ENCODE results near the gene BMP8A. TPM values are rescaled to one million over a fixed set of nuclear protein-coding genes. Genes with fewer than 3 reads are reported as not detected.
"Not testable (repeated sequence)": the region's sequence is repeated elsewhere in the genome, so short reads cannot be mapped to it uniquely, and the experiment has no call there.

Gene BMP8A
- total RNA-seq: 0.23 TPM

GRCh38 chr1:39491146-39491921 lies at the start of gene BMP8A:
Gene BMP8A (plus strand): TSS chr1:39491636. CDS start chr1:39491992, 356 bp downstream.
- DNase-seq (ENCODE audit: low spot score): no peak

DNA sequence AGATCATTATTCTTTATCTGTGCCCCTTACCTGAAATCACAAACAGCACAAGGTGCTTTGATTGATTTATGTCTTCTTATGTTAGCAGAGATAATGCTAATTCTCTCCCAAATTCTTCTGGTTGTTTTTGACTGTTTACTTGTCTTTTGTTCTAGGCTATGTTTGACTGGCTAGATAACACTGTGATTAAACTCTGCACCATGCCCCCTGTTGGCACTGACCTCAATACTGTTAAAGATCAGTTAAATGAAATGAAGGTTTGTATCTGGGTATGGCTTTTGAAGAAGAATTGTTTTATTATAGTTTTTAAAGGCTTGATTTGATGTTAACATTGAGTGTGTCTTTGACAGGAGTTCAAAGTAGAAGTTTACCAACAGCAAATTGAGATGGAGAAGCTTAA lies 49.6 kb upstream of the BMP8A start:
- no peak for DNase-seq (ENCODE audit: low spot score)

GRCh38 chr1:39445573-39445972 lies 45.9 kb upstream of the BMP8A start:
- DNase-seq (ENCODE audit: low spot score): no peak

DNA sequence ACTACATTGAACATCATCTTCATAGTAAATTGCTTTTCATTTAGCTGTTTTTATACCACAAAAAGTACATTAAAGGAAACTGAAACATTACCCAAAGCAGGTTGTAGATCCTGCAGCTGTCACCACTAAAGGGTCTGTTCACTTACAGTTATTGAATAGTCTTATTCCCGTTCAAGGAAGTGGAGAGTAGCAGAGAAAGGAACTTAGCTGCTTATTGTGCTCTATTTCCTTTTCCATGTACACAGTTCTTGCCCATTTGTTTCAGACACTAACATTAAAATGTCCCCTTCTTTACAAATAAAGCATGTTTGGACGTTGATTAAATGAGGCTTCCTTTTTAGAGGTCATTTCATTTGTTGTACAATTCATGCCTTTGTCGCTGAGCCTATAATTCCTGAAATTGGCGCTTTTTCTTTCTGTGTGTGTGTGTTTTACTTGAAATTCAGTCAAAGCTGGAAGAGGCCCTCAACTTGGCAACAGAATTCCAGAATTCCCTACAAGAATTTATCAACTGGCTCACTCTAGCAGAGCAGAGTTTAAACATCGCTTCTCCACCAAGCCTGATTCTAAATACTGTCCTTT lies 44.4 kb upstream of the BMP8A start:
- DNase-seq (ENCODE audit: low spot score): no peak

GRCh38 chr1:39450041-39450440 lies 41.4 kb upstream of the BMP8A start:
- not testable (repeated sequence) for DNase-seq (ENCODE audit: low spot score)

- DNase-seq (ENCODE audit: low spot score): no peak
These were observed 40.4 kb upstream of the BMP8A start for GRCh38 chr1:39450956-39451606.

GRCh38 chr1:39452081-39452480 lies 39.4 kb upstream of the BMP8A start:
- no peak for DNase-seq (ENCODE audit: low spot score)

DNA sequence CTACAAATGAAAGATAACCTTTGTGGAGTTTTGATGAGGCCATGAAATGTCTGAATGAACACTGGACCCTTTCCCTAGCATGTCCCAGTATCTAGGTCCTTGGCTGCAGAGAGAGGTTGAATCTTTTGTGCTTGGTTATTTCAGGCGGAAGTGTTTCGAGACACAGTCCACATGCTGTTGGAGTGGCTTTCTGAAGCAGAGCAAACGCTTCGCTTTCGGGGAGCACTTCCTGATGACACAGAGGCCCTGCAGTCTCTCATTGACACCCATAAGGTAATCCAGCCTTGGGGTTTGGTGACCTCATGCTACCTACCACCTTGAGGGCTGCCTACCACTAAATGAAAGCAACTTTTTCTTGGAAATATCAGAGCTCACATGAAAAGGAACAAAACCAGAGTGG lies 38.9 kb upstream of the BMP8A start:
- no peak for DNase-seq (ENCODE audit: low spot score)

DNA sequence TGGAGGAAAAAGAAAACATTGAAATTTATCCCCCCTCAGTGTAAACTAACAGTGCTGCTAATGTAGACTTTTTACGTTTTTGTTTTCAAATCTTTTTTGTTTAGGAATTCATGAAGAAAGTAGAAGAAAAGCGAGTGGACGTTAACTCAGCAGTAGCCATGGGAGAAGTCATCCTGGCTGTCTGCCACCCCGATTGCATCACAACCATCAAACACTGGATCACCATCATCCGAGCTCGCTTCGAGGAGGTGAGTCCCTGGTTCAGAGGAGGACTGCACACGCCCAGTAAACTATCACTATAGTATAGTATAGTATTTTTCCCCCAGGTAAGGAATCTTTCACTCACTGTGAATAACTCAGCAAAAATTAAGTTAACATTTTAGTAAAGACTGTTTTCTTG lies 37.8 kb upstream of the BMP8A start:
- DNase-seq (ENCODE audit: low spot score): no peak

DNA sequence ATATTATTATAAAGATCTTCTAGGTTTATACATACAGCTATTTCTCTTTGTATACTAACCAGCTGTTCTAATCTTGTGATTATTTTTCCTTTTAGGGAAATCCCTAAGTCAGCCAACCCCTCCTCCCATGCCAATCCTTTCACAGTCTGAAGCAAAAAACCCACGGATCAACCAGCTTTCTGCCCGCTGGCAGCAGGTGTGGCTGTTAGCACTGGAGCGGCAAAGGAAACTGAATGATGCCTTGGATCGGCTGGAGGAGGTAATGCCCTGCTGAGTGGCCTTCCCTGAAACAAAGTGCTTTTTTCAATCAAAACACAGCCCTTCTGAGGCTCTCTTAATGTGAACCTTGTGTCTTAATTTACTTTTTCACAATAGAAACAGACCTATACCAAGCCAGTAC lies 32.4 kb upstream of the BMP8A start:
- DNase-seq (ENCODE audit: low spot score): no peak

DNA sequence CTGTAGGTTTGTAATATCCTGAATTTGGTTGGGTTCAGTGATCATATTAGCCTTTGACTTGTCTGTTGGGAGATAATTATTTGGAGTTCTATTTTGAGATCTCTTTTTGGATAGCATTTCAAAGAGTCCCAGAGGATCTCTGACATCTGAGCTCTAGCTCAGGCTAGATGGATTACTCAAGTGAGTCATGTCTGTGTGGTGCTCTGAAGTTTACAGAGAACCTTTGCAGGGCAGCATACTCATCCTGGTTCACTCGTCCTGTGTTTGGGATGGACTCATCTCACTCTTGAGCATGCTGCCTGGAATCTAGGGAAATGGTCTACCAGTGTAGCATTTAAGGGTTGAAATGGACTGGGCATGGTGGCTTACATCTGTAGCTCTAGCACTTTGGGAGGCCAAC lies 29.4 kb upstream of the BMP8A start:
- DNase-seq (ENCODE audit: low spot score): no peak

GRCh38 chr1:39466413-39467107 lies 24.9 kb upstream of the BMP8A start:
- no peak for DNase-seq (ENCODE audit: low spot score)

GRCh38 chr1:39467108-39467720 lies 24.2 kb upstream of the BMP8A start:
- DNase-seq (ENCODE audit: low spot score): not testable (repeated sequence)

GRCh38 chr1:39469150-39469549 lies 22.3 kb upstream of the BMP8A start:
- no peak for DNase-seq (ENCODE audit: low spot score)

GRCh38 chr1:39470040-39470439 lies 21.4 kb upstream of the BMP8A start:
- DNase-seq (ENCODE audit: low spot score): no peak

DNA sequence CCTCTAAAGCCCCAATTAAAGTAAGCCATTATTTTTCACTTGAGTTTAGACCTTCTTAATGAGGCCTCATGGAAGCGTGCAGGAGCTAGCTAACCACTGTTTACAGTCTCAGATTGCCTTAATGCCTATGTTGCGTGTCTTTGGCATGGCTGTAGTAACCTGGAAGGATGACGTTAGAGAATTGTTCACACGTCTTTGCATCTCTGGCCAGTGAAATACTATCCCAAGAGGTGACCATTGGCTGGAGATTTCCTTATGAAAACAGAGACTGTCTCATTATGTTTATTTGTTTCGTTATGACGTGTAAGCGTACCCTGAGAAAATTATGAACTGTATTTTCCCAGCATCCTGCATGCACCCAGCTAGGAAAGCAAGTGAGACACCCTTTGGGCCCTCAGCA lies 18.6 kb upstream of the BMP8A start:
- no peak for DNase-seq (ENCODE audit: low spot score)

DNA sequence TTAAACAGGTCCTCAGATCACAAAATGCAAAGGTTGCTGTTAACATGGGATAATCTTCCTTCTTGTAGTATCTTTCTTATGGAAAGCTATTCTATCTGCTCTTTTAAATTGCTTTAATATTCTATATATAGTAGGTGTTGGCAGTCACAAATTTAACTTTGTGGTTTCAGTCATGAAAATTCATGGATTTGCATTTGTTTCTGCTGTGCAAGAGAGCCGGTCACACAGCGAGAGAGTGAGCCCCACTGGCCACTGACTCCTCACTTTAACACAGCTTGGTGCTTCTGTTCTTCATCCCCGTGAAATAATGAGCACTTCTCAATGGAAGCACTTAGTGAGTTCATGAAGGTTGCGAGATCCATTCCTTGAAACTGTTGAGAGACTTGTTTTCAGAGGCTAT lies 18.1 kb upstream of the BMP8A start:
- no peak for DNase-seq (ENCODE audit: low spot score)

DNA sequence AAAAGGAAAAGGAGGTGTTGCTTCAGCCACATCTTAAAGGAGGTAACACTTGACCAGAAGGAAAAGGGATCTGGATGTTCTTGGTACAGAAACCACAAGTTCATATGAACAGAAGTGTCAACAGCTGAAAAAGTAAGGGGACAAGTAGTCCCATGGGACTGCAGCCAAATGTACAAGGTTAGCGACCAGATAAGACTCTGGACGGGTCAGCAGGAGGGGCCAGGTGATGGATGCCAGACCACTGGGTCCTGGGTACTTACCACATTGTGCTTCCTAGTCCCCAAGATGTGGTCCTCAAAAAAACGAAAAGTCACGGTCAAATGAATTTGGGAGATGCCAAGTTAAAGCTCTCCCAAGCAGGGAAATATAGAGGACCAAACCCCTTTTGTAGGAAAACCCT lies 16.6 kb upstream of the BMP8A start:
- no peak for DNase-seq (ENCODE audit: low spot score)

- not testable (repeated sequence) for DNase-seq (ENCODE audit: low spot score)
These were observed 15.9 kb upstream of the BMP8A start for GRCh38 chr1:39475551-39475950.

DNA sequence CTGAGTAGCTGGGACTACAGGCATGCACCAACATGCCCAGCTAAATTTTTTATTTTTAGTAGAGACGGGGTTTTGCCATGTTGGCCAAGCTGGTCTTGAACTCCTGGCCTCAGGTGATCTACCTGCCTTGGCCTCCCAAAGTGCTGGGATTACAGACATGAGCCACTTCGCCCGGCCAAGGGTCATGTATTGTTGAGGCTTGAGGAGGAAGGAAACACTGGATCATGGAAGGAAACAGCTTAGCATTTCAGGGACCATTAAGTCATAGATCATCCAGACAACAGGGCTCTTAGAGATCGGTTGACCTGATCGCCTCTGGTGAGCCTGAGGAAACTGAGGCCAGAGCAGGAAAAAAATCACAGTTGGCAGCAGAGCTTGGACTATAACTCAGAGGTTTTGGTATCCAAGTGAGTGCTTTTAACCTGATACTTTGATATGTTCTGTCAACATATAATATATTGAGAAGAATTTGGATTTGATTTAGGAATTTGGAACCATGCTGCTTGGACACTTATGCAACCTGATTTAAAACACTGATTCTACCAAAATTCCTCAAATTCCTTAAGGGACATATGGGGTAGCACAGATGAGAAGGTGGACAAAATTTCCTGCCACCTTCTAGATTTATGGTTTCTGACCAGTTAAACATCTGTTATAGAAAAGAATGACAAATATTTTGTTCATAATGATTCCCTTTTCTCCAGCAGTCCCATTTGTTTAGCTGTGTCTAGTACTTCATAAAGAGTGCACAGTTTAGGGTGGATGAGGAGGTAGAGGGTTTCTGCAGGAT lies 13.1 kb upstream of the BMP8A start:
- no peak for DNase-seq (ENCODE audit: low spot score)

GRCh38 chr1:39481289-39481688 lies 10.1 kb upstream of the BMP8A start:
- DNase-seq (ENCODE audit: low spot score): no peak
